ENCODE measurements around the gene F12. TPM values are rescaled to one million over a fixed set of nuclear protein-coding genes. Genes with fewer than 3 reads are reported as not detected.
A peak's percentile ranks its signal among the peaks of the same experiment; 100 is the strongest.

The F12 gene
- total RNA-seq, 1 experiment from 2014 or later: 30.0 TPM

DNA sequence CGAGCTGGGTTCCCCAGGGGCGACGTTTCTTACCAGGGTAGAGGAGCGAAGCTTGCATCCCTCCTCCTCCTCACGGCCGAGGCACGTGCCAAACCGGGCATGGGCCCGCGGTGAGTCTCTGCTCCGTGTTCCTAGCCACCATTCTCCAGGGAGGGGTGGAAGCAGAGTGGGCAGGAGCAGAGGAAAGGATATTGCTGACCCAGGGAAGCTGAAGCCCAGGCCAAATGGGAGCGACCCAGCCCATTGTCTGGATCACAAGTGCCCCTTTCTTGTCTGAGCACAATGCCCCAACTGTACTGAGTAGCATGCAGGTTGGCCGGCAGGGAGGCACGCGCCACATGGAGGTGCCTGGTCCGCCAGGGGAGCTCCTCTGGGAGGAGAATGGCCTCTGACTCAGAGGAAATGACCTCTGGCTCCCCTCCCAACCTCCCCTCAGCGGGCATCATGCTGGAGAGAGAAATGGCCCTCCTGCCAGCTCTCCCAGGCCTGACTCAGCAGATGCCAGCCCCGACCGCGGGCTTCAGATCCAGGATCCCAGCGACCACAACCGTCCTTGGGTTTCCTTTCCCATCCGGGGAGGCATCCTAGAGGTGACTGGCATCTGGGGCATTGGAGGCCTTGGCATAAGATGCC lies 38.4 kb upstream of the F12 start:
- DNase-seq (ENCODE audit: low read depth, low spot score): peak; percentile 73
- Histone ChIP-seq H3K27me3 (ENCODE audit: insufficient read depth, low read length) (no peaks in the 10 kb centered on the region), H3K4me2 (ENCODE audit: low read length) (peak overlapping the region; percentile 99), H2AFZ (ENCODE audit: low read depth, low read length, poor library complexity, severe bottlenecking) (no peak overlapping the region), H3K36me3 (ENCODE audit: control insufficient read depth in 1 of 2, insufficient read depth in 2 of 2, low read length in 2 of 2) (peaks cover 0 to 17% of the 10 kb centered on the region in 2 experiments; a peak in 2 of 4 replicates), H3K79me2 (ENCODE audit: insufficient read depth, low read length) (peaks cover 74% of the 10 kb centered on the region), H3K9ac (ENCODE audit: low read length) (peak overlapping the region; percentile 99), H3K9me2 (ENCODE audit: insufficient read depth) (no peaks in the 10 kb centered on the region), H3K27ac (ENCODE audit: low read depth, low read length) (peak overlapping the region; percentile 95), H4K20me1 (ENCODE audit: insufficient read depth) (peaks cover 3% of the 10 kb centered on the region; the same call in 1 of the 2 replicates), H3K9me3 (ENCODE audit: control insufficient read depth in 1 of 2, insufficient read depth in 1 of 2, low read depth in 1 of 2, low read length in 2 of 2) (no peaks in the 10 kb centered on the region), H3K4me3 (replicated peaks in 1 of 2; ENCODE audit: low read depth in 1 of 2, low read length in 2 of 2) (peak overlapping the region; percentile 55 to 86), H3K4me1 (ENCODE audit: control insufficient read depth in 1 of 2, insufficient read depth in 2 of 2, low read length in 2 of 2) (peaks cover 18 to 65% of the 10 kb centered on the region in 2 experiments)
- CTCF ChIA-PET: interaction anchor here (1.1 to 6.3 kb wide), 7 partner anchors 7 to 79 kb away, joined by 3 to 53 read pairs (median 7); partner anchors contain the start of gene PDLIM7
- POLR2A ChIA-PET: interaction anchor here (0.7 to 2.2 kb wide), 7 partner anchors 10 to 146 kb away, joined by 3 to 9 read pairs (median 5); partner anchors contain the start of gene PDLIM7
- TF ChIP-seq, protein P1, sequence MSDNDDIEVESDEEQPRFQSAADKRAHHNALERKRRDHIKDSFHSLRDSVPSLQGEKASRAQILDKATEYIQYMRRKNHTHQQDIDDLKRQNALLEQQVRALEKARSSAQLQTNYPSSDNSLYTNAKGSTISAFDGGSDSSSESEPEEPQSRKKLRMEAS (IDR thresholded peaks at IDR 0.05): no peak
- TF ChIP-seq, protein P2, sequence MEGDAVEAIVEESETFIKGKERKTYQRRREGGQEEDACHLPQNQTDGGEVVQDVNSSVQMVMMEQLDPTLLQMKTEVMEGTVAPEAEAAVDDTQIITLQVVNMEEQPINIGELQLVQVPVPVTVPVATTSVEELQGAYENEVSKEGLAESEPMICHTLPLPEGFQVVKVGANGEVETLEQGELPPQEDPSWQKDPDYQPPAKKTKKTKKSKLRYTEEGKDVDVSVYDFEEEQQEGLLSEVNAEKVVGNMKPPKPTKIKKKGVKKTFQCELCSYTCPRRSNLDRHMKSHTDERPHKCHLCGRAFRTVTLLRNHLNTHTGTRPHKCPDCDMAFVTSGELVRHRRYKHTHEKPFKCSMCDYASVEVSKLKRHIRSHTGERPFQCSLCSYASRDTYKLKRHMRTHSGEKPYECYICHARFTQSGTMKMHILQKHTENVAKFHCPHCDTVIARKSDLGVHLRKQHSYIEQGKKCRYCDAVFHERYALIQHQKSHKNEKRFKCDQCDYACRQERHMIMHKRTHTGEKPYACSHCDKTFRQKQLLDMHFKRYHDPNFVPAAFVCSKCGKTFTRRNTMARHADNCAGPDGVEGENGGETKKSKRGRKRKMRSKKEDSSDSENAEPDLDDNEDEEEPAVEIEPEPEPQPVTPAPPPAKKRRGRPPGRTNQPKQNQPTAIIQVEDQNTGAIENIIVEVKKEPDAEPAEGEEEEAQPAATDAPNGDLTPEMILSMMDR (IDR thresholded peaks at IDR 0.05 in 2 of 3, conservative IDR thresholded peaks at IDR 0.05 in 1 of 3; ENCODE audit: borderline replicate concordance in 1 of 3, insufficient read depth in 1 of 3, low read depth in 2 of 3, low read length in 2 of 3): 0 out of 6 replicates have a peak, but pooled peaks of 1 of the 3 experiments have one; percentile 11
- TF ChIP-seq EGR1 (IDR thresholded peaks at IDR 0.05; ENCODE audit: low read depth): no peak
- TF ChIP-seq SRF (IDR thresholded peaks at IDR 0.05; ENCODE audit: low read depth): no peak
- TF ChIP-seq TCF7L2 (IDR thresholded peaks at IDR 0.05; ENCODE audit: borderline replicate concordance, extremely low read depth, insufficient read depth, insufficient read length): peak; percentile 42
- peak; percentile 71 for TF ChIP-seq POLR2AphosphoS5 (IDR thresholded peaks at IDR 0.05; ENCODE audit: low read depth, low read length)
- peak; percentile 40 for TF ChIP-seq YY1 (IDR thresholded peaks at IDR 0.05; ENCODE audit: extremely low read depth, insufficient replicate concordance, low read depth, low read length)
- BruUV-seq (replicated peaks): no TSS peak
- intact Hi-C loops (cut with micrococcal nuclease): no loop called here
- ATAC-seq: peak; percentile 55
- RAD21 ChIA-PET (ENCODE audit: low non-redundant PET in 1 of 2, low total read pairs in 2 of 2, uncharacterized antibody in 2 of 2, unreplicated experiment in 2 of 2): interaction anchor here (1.2 kb wide), 4 partner anchors 43 to 77 kb away, joined by 3 to 4 read pairs (median 4); no protein-coding TSS in a partner anchor
